B cell (primary cell): Measurements from ENCODE around the gene PAH. TPM values are rescaled to one million over a fixed set of nuclear protein-coding genes. Genes with fewer than 3 reads are reported as not detected.

Source experiments
- ATAC-seq: fragments of 200-7000 bp; cut with Tn5 transposase; one replicate; pipeline ENCODE4 v1.10.0; 2021; ENCODE audit warnings: low read depth, mild to moderate bottlenecking, moderate number of reproducible peaks, moderate library complexity
- CTCF ChIA-PET: fragments of 350-600 bp; sonication (Branson Sonifier 250); formaldehyde crosslinking; loops from one replicate; lab custom pipeline; 2021; ENCODE audit warnings: antibody characterized with exemption, inconsistent platforms; lab: Charles Lee
- POLR2A ChIA-PET: fragments of 350-600 bp; sonication (Branson Sonifier 250); formaldehyde crosslinking; loops from one replicate; lab custom pipeline; 2021; ENCODE audit warnings: antibody characterized with exemption; lab: Charles Lee
- DNase-seq: peaks from one replicate; pipeline ENCODE4 v3.0.0; 2013
- H2AFZ ChIP-seq: 2 replicates; pipeline ENCODE4 v1.6.1; 2012; ENCODE audit warnings: mild to moderate bottlenecking, low read depth, low read length; ENCODE audit not compliant: insufficient read depth, poor library complexity, severe bottlenecking
- H3K27ac ChIP-seq, 2 donors: 1 replicate in 1 of 2; 2 replicates in 1 of 2; pipeline ENCODE4 v1.5.1; 2012 to 2013; ENCODE audit warnings: low read length in 2 of 2, mild to moderate bottlenecking in 2 of 2, moderate library complexity in 1 of 2
- H3K27me3 ChIP-seq, 4 experiments: fragments of 200-600 bp in 1 of 4; sonication (generic) in 1 of 4; replicated peaks in 1 of 4; 1 replicate in 2 of 4; 2 replicates in 2 of 4; pipeline versions ENCODE4 v1.6.1 to v1.7.0; 2013 to 2016; ENCODE audit warnings: low read length in 3 of 4, mild to moderate bottlenecking in 2 of 4, mixed read lengths in 1 of 4, moderate library complexity in 1 of 4; ENCODE audit not compliant: insufficient read depth in 4 of 4, control insufficient read depth in 3 of 4; ENCODE audit errors: control extremely low read depth in 1 of 4
- H3K36me3 ChIP-seq, 2 experiments: replicated peaks in 1 of 2; 1 replicate in 1 of 2; 2 replicates in 1 of 2; pipeline versions ENCODE4 v1.6.1 to v1.7.1; 2013; ENCODE audit warnings: low read length in 1 of 2; ENCODE audit not compliant: insufficient read depth in 2 of 2, control insufficient read depth in 1 of 2; ENCODE audit errors: control extremely low read depth in 1 of 2, extremely low read depth in 1 of 2
- H3K4me1 ChIP-seq, 2 donors: fragments of 200-600 bp in 1 of 2; sonication (generic) in 1 of 2; 1 replicate in 1 of 2; 2 replicates in 1 of 2; pipeline versions ENCODE4 v1.5.1 to v1.6.1; 2013 to 2017; ENCODE audit warnings: low read length in 2 of 2; ENCODE audit not compliant: control insufficient read depth in 2 of 2, insufficient read depth in 2 of 2
- H3K4me2 ChIP-seq: replicated peaks from 2 replicates; pipeline ENCODE3; 2012; ENCODE audit warnings: mild to moderate bottlenecking, low read depth, low read length; ENCODE audit not compliant: poor library complexity, severe bottlenecking
- H3K4me3 ChIP-seq, 5 experiments: fragments of 200-600 bp in 1 of 5; sonication (generic) in 1 of 5; 1 replicate in 3 of 5; 2 replicates in 2 of 5; pipeline versions ENCODE4 v1.5.1 to v1.7.0; 2011 to 2016; ENCODE audit warnings: low read length in 4 of 5, mild to moderate bottlenecking in 4 of 5, low read depth in 2 of 5, control low read depth in 1 of 5, moderate library complexity in 1 of 5; ENCODE audit not compliant: insufficient read depth in 1 of 5; ENCODE audit errors: control extremely low read depth in 1 of 5, extremely low read depth in 1 of 5
- H3K79me2 ChIP-seq: fragments of 200-600 bp; sonication (generic); one replicate; pipeline ENCODE4 v1.6.0; 2016; ENCODE audit warnings: low read length; ENCODE audit not compliant: control insufficient read depth, insufficient read depth
- H3K9ac ChIP-seq: fragments of 200-600 bp; sonication (generic); 2 replicates; pipeline ENCODE4 v1.6.1; 2017; ENCODE audit warnings: mild to moderate bottlenecking, low read length, moderate library complexity
- H3K9me3 ChIP-seq, 3 donors: one replicate each; pipeline versions ENCODE4 v1.6.1 to v1.7.1; 2013; ENCODE audit warnings: low read length in 2 of 3; ENCODE audit not compliant: control insufficient read depth in 2 of 3, insufficient read depth in 1 of 3; ENCODE audit errors: control extremely low read depth in 1 of 3
- H4K20me1 ChIP-seq: 2 replicates; pipeline ENCODE4 v1.6.0; 2012; ENCODE audit warnings: mild to moderate bottlenecking, low read length; ENCODE audit not compliant: insufficient read depth, control insufficient read depth, poor library complexity, severe bottlenecking
- H3K27ac Mint-ChIP-seq: one replicate; pipeline ENCODE4 v1.8.0; 2021; ENCODE audit warnings: mixed read lengths
- H3K27me3 Mint-ChIP-seq: one replicate; pipeline ENCODE4 v1.8.0; 2021; ENCODE audit warnings: mixed read lengths
- H3K4me1 Mint-ChIP-seq: one replicate; pipeline ENCODE4 v1.8.0; 2021; ENCODE audit warnings: mixed read lengths
- H3K4me3 Mint-ChIP-seq: one replicate; pipeline ENCODE4 v1.8.0; 2021; ENCODE audit warnings: mixed read lengths
- H3K9me3 Mint-ChIP-seq: one replicate; pipeline ENCODE4 v1.8.0; 2022; ENCODE audit warnings: mixed read lengths; ENCODE audit not compliant: insufficient read depth
- CTCF ChIP-seq: fragments of 200-600 bp; IDR thresholded peaks from one replicate; pipeline ENCODE4 v1.8.0; 2022; ENCODE audit warnings: antibody characterized with exemption, mild to moderate bottlenecking
- EZH2 ChIP-seq: IDR thresholded peaks from 2 replicates; pipeline ENCODE4 v1.6.1; 2012; ENCODE audit warnings: borderline replicate concordance, low read depth, mild to moderate bottlenecking, moderate library complexity, low read length; ENCODE audit not compliant: insufficient read depth, poor library complexity, severe bottlenecking
- WGBS: methylation state at CpG from one replicate; pipeline ENCODE4 v1.1.5; 2013; ENCODE audit warnings: missing lambda C conversion rate; ENCODE audit not compliant: insufficient coverage; 5-methylcytosine and 5-hydroxymethylcytosine counted together
- intact Hi-C: fragments of 100-400 bp; cut with micrococcal nuclease; formaldehyde crosslinking; loops from one replicate; pipeline ENCODE4 v1.10.0; 2022
- polyA plus RNA-seq: library from polyadenylated mRNA; depleted of rRNA; stranded (reverse); fragments of >200 nt; gene quantifications from 2 replicates; pipeline ENCODE4 v1.2.3, GENCODE V29; 2012
- total RNA-seq, 2 donors: library from RNA; stranded (reverse); fragments of 120-200 nt in 1 of 2; gene quantifications; 1 replicate in 1 of 2; 2 replicates in 1 of 2; pipeline versions ENCODE4 v1.2.3 to v1.2.4, GENCODE V29; 2013 to 2022

The PAH gene
- total and polyA plus RNA-seq, 2 donors (not counting 1 experiment from before 2014, with no cell fraction given): 0.25 TPM; not detected in 1

- Histone ChIP-seq H2AFZ (no peak overlapping the region), H3K4me1 (no peaks in the 10 kb centered on the region), H3K9me3 (no peaks in the 10 kb centered on the region), H3K79me2 (no peaks in the 10 kb centered on the region), H3K4me3 (no peak overlapping the region), H3K36me3 (no peaks in the 10 kb centered on the region), H4K20me1 (no peaks in the 10 kb centered on the region), H3K9ac (no peak overlapping the region), H3K27ac (no peak overlapping the region), H3K4me2 (no peak overlapping the region), H3K27me3 (no peaks in the 10 kb centered on the region)
- no peaks in the 10 kb centered on the region for H3K9me3 Mint-ChIP-seq
- DNase-seq (no peak), ATAC-seq (no peak)
- WGBS: no CpG with 5 or more reads among the region's 6 CpGs
- H3K4me3 Mint-ChIP-seq: no peak overlapping the region
- no peaks in the 10 kb centered on the region for H3K27me3 Mint-ChIP-seq
- intact Hi-C loops: no loop called here
- TF ChIP-seq CTCF (no peak), EZH2 (no peak)
- H3K27ac Mint-ChIP-seq: no peak overlapping the region
- POLR2A ChIA-PET: no interaction called here
- H3K4me1 Mint-ChIP-seq: no peaks in the 10 kb centered on the region
- CTCF ChIA-PET: interaction anchor here (0.9 to 1.3 kb wide), 2 partner anchors 17 to 339 kb away, joined by 3 to 4 read pairs; no protein-coding TSS in a partner anchor
Observed at GRCh38 chr12:102865821-102866615, 51.0 kb downstream of the PAH start.

GRCh38 chr12:102862486-102862885 is 54.6 kb downstream of the PAH start:
- intact Hi-C loops: no loop called here
- Histone ChIP-seq H3K9ac (no peak overlapping the region), H3K4me3 (no peak overlapping the region), H3K27ac (no peak overlapping the region), H3K27me3 (no peaks in the 10 kb centered on the region), H3K36me3 (no peaks in the 10 kb centered on the region), H4K20me1 (no peaks in the 10 kb centered on the region), H3K4me2 (no peak overlapping the region), H3K79me2 (no peaks in the 10 kb centered on the region), H3K4me1 (no peaks in the 10 kb centered on the region), H3K9me3 (no peaks in the 10 kb centered on the region), H2AFZ (no peak overlapping the region)
- no peaks in the 10 kb centered on the region for H3K4me1 Mint-ChIP-seq
- TF ChIP-seq CTCF (no peak), EZH2 (no peak)
- H3K9me3 Mint-ChIP-seq: peaks cover 2% of the 10 kb centered on the region
- no peak overlapping the region for H3K4me3 Mint-ChIP-seq
- DNase-seq (no peak), ATAC-seq (no peak)
- no peaks in the 10 kb centered on the region for H3K27me3 Mint-ChIP-seq
- POLR2A ChIA-PET: no interaction called here
- 72% methylated on average over 2 of the region's 2 CpGs for WGBS
- CTCF ChIA-PET: no interaction called here
- H3K27ac Mint-ChIP-seq: no peak overlapping the region
